Measurements from ENCODE around the gene NIPAL1.

Gene NIPAL1

DNA sequence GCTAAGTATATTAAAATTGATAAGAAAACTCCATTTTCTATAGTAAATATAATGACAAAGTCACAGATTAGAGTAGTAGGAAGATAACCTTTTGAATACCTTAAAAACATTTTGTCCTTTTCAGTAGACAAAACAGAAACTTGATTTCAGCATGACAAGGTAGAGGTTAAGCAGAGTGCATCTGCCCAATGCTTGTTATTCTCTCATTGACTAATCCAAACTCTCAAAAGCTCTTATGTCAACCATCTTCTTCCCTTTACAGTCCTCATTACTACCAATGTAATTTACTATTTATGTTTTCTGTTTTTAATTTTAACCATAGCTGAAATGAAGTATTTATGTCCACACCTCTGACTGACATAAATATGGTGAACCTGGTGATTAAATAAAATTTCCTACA is 11.1 kb downstream of the NIPAL1 start:
- Histone ChIP-seq H3K27me3 (replicated peaks; ENCODE audit: control insufficient read depth, insufficient read depth, low read length) (no peaks in the 10 kb centered on the region), H3K4me3 (replicated peaks; ENCODE audit: low read depth, low read length) (no peak overlapping the region), H3K36me3 (ENCODE audit: control insufficient read depth, insufficient read depth, low read length) (no peaks in the 10 kb centered on the region)
- DNase-seq (ENCODE audit: extremely low read depth, insufficient read length), result no peak
- TF ChIP-seq CTCF (IDR thresholded peaks at IDR 0.05; ENCODE audit: insufficient read depth, low read length, poor library complexity, severe bottlenecking), result no peak

GRCh38 chr4:48028696-48029095 is 12.1 kb downstream of the NIPAL1 start:
- H3K4me3 ChIP-seq (replicated peaks; ENCODE audit: low read depth, low read length), result no peak overlapping the region
- H3K36me3 ChIP-seq (ENCODE audit: control insufficient read depth, insufficient read depth, low read length), result no peaks in the 10 kb centered on the region
- no peaks in the 10 kb centered on the region for H3K27me3 ChIP-seq (replicated peaks; ENCODE audit: control insufficient read depth, insufficient read depth, low read length)
- peak; percentile 58 for DNase-seq (ENCODE audit: extremely low read depth, insufficient read length)
- no peak for TF ChIP-seq CTCF (IDR thresholded peaks at IDR 0.05; ENCODE audit: insufficient read depth, low read length, poor library complexity, severe bottlenecking)

DNA sequence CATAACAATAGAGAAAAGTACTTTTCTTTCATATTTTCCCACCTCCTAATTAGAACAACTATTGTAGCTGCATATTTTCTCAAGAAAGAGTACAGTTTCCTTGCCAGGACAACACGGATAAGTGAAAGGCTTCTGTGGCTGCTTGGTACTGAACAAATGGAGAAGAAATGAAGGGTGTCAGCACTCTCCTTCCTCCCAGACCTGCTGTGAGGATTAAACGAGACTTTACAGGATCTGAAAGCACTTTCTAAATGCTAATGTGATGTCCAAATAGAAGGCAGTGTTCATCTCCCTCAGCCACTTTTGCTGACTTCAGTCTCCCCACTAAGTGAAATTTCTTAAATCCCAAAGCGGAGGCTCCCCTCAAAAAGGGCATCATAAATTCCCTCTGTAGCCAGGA is 13.9 kb downstream of the NIPAL1 start:
- no peak for TF ChIP-seq CTCF (IDR thresholded peaks at IDR 0.05; ENCODE audit: insufficient read depth, low read length, poor library complexity, severe bottlenecking)
- no peaks in the 10 kb centered on the region for H3K27me3 ChIP-seq (replicated peaks; ENCODE audit: control insufficient read depth, insufficient read depth, low read length)
- DNase-seq (ENCODE audit: extremely low read depth, insufficient read length), result no peak
- no peak overlapping the region for H3K4me3 ChIP-seq (replicated peaks; ENCODE audit: low read depth, low read length)
- H3K36me3 ChIP-seq (ENCODE audit: control insufficient read depth, insufficient read depth, low read length), result no peaks in the 10 kb centered on the region

GRCh38 chr4:48031802-48032525 is 15.4 kb downstream of the NIPAL1 start:
- no peak for DNase-seq (ENCODE audit: extremely low read depth, insufficient read length)
- Histone ChIP-seq H3K27me3 (replicated peaks; ENCODE audit: control insufficient read depth, insufficient read depth, low read length) (no peaks in the 10 kb centered on the region), H3K36me3 (ENCODE audit: control insufficient read depth, insufficient read depth, low read length) (no peaks in the 10 kb centered on the region), H3K4me3 (replicated peaks; ENCODE audit: low read depth, low read length) (no peak overlapping the region)
- TF ChIP-seq CTCF (IDR thresholded peaks at IDR 0.05; ENCODE audit: insufficient read depth, low read length, poor library complexity, severe bottlenecking), result no peak

DNA sequence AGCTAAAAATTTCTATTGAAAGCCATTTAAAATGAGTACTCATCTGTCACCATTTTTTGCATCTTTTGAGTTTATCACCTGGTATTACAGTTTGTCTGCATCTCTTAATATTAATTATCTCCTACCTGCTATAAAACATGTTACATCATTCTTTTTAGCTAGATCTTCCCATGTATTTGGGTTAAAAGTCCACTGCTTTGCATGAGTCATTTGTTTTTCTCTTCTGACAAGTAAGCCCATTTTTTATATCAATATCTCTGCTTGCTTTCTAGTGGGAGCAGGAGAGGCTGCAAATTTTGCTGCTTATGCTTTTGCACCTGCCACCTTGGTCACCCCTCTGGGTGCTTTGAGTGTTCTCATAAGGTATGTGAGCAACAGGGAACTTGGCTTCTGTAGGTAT is 16.1 kb downstream of the NIPAL1 start:
- no peak for TF ChIP-seq CTCF (IDR thresholded peaks at IDR 0.05; ENCODE audit: insufficient read depth, low read length, poor library complexity, severe bottlenecking)
- no peak for DNase-seq (ENCODE audit: extremely low read depth, insufficient read length)
- H3K27me3 ChIP-seq (replicated peaks; ENCODE audit: control insufficient read depth, insufficient read depth, low read length), result no peaks in the 10 kb centered on the region
- no peaks in the 10 kb centered on the region for H3K36me3 ChIP-seq (ENCODE audit: control insufficient read depth, insufficient read depth, low read length)
- H3K4me3 ChIP-seq (replicated peaks; ENCODE audit: low read depth, low read length), result no peak overlapping the region

- no peaks in the 10 kb centered on the region for H3K36me3 ChIP-seq (ENCODE audit: control insufficient read depth, insufficient read depth, low read length)
- no peak for DNase-seq (ENCODE audit: extremely low read depth, insufficient read length)
Observed at GRCh38 chr4:48033412-48033811, 16.8 kb downstream of the NIPAL1 start.

More at GRCh38 chr4:48033412-48033811, 16.8 kb downstream of the NIPAL1 start:
- Histone ChIP-seq H3K4me3 (replicated peaks; ENCODE audit: low read depth, low read length) (no peak overlapping the region), H3K27me3 (replicated peaks; ENCODE audit: control insufficient read depth, insufficient read depth, low read length) (no peaks in the 10 kb centered on the region)
- TF ChIP-seq CTCF (IDR thresholded peaks at IDR 0.05; ENCODE audit: insufficient read depth, low read length, poor library complexity, severe bottlenecking), result no peak

All from GM06990 (cell line).